SJSA1 (cell line): ENCODE measurements around the gene TECRL. TPM values are rescaled to one million over a fixed set of nuclear protein-coding genes. Genes with fewer than 3 reads are reported as not detected.

Source experiments
- DNase-seq, 2 experiments: peaks; one replicate each; pipeline ENCODE4 v3.0.0-alpha.2; 2015 to 2020; ENCODE audit warnings: low spot score in 2 of 2, low read depth in 1 of 2
- H3K27ac ChIP-seq: fragments of 250-450 bp; sonication (Bioruptor Pico); 2 replicates; pipeline ENCODE4 v1.5.1; 2020; ENCODE audit warnings: mild to moderate bottlenecking, moderate library complexity
- H3K27me3 ChIP-seq: fragments of 250-450 bp; sonication (Bioruptor Pico); replicated peaks from 2 replicates; pipeline ENCODE4 v1.5.1; 2020; ENCODE audit warnings: mild to moderate bottlenecking, moderate library complexity
- H3K36me3 ChIP-seq: fragments of 250-450 bp; sonication (Bioruptor Pico); 2 replicates; pipeline ENCODE4 v1.5.1; 2020; ENCODE audit warnings: mild to moderate bottlenecking
- H3K4me1 ChIP-seq: fragments of 250-450 bp; sonication (Bioruptor Pico); replicated peaks from 2 replicates; pipeline ENCODE4 v1.6.1; 2021; ENCODE audit warnings: mild to moderate bottlenecking
- H3K4me3 ChIP-seq: fragments of 250-450 bp; sonication (Bioruptor Pico); 2 replicates; pipeline ENCODE4 v1.5.1; 2020; ENCODE audit warnings: mild to moderate bottlenecking
- H3K9me3 ChIP-seq: fragments of 250-450 bp; sonication (Bioruptor Pico); replicated peaks from 2 replicates; pipeline ENCODE4 v1.5.1; 2020; ENCODE audit warnings: mild to moderate bottlenecking
- total RNA-seq: library from RNA; depleted of rRNA; stranded (reverse); fragments of >200 nt; shearing (Covaris generic); gene quantifications from 2 replicates; pipeline ENCODE4 v1.2.3, GENCODE V29; 2014

TECRL gene
- total RNA-seq, 1 experiment from 2014 or later, result not detected

DNA sequence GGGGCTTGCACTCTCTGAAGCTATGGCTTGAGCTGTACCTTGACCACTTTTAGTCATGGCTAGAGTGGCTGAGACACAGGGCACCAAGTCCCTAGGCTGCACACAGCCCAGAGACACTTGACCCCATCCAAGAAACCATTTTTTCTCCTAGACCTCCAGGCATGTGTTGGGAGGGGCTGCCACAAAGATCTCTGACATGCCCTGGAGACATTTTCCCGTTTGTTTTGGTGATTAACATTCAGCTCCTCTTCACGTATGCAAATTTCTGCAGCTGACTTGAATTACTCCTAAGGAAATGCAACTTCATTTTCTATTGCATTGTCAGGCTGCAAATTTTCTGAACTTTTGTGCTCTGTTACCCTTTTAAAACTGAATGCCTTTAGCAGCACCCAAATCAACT lies 142.6 kb downstream of the TECRL start:
- no peaks in the 10 kb centered on the region for H3K27me3 ChIP-seq

DNA sequence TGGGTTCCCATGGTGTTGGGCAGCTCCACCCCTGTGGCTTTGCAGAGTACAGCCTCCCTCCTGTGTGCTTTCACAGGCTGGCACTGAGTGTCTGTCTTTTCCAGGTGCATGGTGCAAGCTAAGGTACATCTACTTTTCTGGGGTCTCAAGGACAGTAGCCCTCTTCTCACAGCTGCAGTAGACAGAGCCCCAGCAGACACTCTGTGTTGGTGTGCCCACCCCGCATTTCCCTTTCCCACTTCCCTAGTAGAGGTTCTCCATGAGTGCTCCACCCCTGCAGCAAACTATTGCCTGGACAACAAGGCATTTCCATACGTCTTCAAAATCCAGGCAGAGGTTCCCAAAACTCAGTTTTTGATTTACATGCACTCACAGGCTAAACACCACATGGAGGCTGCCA lies 143.0 kb downstream of the TECRL start:
- no peak overlapping the region for H3K27ac ChIP-seq
- H3K36me3 ChIP-seq, result no peaks in the 10 kb centered on the region
- no peak overlapping the region for H3K4me3 ChIP-seq
- H3K9me3 ChIP-seq, result no peaks in the 10 kb centered on the region
- H3K4me1 ChIP-seq, result no peaks in the 10 kb centered on the region
- DNase-seq, result no peak
- no peaks in the 10 kb centered on the region for H3K27me3 ChIP-seq

More for the DNA sequence above, 142.6 kb downstream of the TECRL start:
- Histone ChIP-seq H3K27ac (no peak overlapping the region), H3K9me3 (no peaks in the 10 kb centered on the region), H3K4me3 (no peak overlapping the region), H3K36me3 (no peaks in the 10 kb centered on the region), H3K4me1 (no peaks in the 10 kb centered on the region)
- no peak for DNase-seq

DNA sequence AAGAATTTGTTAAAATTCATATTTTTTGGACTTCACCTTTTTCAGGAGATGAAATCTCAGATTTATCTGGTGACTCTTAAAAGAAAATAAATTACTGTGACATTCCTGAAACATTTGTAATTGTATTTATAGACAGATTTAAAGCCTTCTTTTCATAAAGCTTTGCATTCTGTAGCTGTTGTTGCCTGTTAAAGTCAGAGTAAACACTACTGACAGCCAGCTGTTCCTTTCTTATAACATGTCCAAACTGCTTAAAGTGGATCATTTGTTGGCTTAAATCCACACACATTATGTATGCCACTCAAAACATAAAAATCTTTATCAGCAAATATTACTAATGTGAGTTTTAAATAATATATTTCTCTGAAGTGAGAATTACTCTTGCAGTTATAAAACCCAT lies 157.5 kb downstream of the TECRL start:
- Histone ChIP-seq H3K27me3 (no peaks in the 10 kb centered on the region), H3K9me3 (peaks cover 9% of the 10 kb centered on the region; the same call in 1 of the 2 replicates), H3K36me3 (no peaks in the 10 kb centered on the region), H3K4me3 (no peak overlapping the region), H3K27ac (no peak overlapping the region), H3K4me1 (no peaks in the 10 kb centered on the region)
- DNase-seq, result no peak

DNA sequence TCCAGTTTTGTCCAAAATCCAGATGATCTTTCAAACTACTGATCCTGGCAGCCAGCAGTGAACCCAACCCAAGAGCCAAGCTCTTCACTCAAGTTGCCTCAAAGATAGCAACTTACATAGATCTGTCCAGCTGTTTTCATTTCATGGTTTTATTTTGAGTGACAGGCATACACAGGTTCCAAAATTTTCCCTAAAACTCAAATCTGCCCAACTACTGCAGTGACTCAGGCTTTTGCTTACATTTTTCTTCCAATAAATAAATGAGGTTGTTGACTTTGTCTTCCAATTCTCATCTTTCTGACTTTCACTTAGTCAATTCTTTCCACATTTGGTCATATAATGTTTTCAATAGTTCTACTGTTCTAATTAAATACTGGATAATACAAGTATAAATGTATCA lies 158.8 kb downstream of the TECRL start:
- Histone ChIP-seq H3K4me3 (no peak overlapping the region), H3K4me1 (no peaks in the 10 kb centered on the region), H3K27me3 (no peaks in the 10 kb centered on the region), H3K27ac (no peak overlapping the region), H3K9me3 (peaks cover 9% of the 10 kb centered on the region; the same call in 1 of the 2 replicates), H3K36me3 (no peaks in the 10 kb centered on the region)
- no peak for DNase-seq

DNA sequence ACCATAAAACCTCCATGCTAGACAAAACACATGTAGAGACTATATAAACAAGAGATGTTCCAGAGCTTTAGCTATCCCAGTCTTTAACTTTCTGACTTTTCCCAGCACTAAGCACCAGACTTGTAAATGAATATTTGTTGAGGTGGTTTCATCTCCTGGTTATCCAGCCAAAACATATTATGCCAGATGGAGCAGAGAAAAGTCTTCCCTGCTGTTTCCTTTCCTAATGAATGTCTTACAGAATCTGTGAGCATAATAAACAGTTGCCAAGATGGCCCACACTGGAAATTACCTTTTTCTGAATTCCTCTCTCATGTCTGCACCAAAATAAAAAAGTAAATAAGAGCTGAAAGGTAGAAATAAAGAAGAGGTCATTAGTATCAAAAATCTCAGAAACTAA lies 159.2 kb downstream of the TECRL start:
- peaks cover 9% of the 10 kb centered on the region; the same call in 1 of the 2 replicates for H3K9me3 ChIP-seq
- no peaks in the 10 kb centered on the region for H3K27me3 ChIP-seq
- no peaks in the 10 kb centered on the region for H3K36me3 ChIP-seq
- H3K4me1 ChIP-seq, result no peaks in the 10 kb centered on the region
- no peak for DNase-seq
- H3K27ac ChIP-seq, result no peak overlapping the region
- no peak overlapping the region for H3K4me3 ChIP-seq

DNA sequence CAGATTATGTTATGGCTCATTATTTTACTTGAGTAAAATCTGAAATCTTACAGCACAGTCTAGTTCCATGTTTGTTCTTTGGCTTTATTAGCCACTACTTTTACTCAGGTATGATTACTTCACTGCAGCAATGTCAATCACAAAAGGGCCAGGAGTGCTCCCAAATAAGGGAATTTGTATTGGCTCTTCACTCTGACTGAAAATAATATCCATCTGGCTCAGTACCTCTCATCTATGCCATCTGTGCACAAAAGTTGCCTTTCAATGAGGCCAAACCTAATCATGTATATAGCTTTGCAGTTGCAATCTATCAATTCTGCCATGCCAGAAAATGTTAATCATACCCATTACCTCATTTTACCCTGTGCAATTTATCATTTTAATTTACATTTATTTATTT lies 161.1 kb downstream of the TECRL start:
- Histone ChIP-seq H3K36me3 (no peaks in the 10 kb centered on the region), H3K4me3 (no peak overlapping the region), H3K4me1 (no peaks in the 10 kb centered on the region), H3K27me3 (no peaks in the 10 kb centered on the region), H3K27ac (no peak overlapping the region), H3K9me3 (peaks cover 9% of the 10 kb centered on the region; the same call in 1 of the 2 replicates)
- no peak for DNase-seq

DNA sequence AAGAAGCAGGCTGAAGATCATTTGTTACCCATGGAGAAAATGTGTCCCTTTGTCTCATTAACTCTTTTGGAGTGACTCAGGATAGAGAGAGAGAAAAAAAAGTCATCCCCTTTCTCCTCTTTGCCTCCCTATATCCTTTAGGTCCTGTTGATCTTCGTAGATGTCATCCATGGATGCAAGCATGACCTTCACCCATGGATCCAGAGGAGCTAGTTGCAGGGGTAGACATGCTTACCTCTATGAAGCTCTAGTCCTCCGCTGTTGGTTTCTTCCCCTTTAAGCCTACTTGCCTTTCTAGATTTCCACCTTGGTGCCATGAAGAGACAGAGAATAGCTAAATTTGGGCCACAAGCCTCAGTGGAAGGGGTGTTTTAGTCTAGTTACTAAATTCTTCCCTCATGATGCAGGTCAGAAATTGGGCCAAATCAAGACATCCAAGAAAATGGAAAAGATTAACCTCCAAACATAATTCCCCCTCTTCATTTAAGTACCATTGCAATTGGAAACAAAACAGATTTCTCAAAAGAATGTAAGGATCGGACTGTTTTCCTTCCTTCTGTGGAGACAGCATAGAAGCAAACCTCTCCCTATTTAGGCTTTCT lies 178.4 kb downstream of the TECRL start:
- peaks cover 21% of the 10 kb centered on the region for H3K9me3 ChIP-seq
- H3K27me3 ChIP-seq, result no peaks in the 10 kb centered on the region
- no peaks in the 10 kb centered on the region for H3K36me3 ChIP-seq
- no peak for DNase-seq
- H3K27ac ChIP-seq, result no peak overlapping the region
- no peaks in the 10 kb centered on the region for H3K4me1 ChIP-seq
- no peak overlapping the region for H3K4me3 ChIP-seq
